GF-D8 (cell line): ENCODE data around the gene APMAP.
"Not testable (repeated sequence)": the region's sequence is repeated elsewhere in the genome, so short reads cannot be mapped to it uniquely, and the experiment has no call there.

Source experiments
- DNase-seq: peaks from one replicate; lab custom pipeline; 2025; lab: John Stamatoyannopoulos, UW

APMAP gene

DNA sequence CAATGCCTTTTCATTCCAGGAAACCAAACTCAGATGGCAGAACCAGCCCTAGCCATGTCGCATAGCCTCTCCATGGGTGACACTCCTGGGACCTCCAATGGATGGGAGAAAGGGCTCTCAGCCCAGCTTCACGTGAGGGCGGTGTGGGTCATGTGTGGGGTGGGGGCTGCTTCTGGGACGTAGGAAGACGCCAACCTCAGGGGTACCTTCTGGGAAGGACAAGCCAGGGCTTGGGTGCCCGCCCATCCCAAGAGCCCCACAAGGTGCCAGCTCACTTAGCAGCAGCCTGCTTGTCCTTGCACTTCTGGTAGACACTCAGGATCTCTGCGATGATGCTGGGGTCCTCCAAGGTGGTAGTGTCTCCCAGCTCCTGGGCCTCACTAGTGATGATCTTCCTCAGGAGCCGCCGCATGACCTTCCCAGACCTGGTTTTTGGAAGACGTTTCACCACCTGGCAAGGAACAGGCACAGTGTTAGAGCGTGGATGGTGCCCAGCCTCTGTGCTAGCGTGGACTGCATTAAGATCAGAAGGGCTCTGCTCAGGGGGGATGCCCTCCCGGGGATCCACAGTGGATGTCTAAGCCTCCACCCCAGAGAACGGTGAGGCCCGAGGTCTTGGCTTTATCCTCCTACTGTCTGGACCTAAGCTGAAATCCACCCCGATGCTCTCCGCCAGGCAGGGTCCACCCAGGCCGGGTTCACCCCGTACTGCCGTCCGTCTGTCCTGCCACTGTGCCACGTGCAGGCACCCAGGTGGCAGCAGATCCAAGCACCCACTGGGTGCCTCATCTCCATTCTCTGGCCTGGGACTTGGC, 15.1 kb upstream of the APMAP start:
- DNase-seq = no peak

DNA sequence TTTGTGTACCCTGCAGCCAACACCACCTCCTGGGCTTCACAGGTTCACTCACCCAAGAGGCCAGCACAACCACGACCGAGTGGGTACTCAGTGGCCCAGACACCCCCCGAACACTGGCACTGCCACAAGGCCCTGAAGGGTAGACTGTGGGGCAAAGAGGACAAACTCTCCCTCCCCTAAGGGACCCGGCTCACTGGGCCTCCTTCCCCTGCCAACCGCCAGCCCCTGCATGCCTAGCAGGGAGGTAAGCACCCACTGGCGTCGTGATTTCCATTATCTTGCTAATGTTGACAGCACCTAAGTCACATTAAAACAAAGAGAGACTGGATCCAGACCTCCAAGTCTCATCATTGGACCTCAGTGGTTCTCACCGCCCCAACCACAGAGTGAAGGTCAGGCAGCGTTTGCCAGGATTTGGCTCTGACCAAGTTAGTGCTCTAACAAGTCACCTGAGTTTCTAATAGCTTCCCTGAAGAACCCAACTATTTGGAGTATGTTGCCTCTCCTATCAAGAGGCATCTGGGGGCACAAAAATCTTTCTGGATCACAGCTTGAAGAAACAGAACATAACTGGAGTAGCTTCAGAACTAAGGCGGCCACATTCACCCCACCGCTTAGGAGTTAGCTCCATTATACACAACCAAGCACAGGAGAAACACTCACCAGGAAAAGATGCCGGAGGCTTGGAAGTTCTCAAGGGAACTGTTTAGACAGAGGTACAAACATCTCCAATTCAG, 14.0 kb upstream of the APMAP start:
- DNase-seq = no peak

DNA sequence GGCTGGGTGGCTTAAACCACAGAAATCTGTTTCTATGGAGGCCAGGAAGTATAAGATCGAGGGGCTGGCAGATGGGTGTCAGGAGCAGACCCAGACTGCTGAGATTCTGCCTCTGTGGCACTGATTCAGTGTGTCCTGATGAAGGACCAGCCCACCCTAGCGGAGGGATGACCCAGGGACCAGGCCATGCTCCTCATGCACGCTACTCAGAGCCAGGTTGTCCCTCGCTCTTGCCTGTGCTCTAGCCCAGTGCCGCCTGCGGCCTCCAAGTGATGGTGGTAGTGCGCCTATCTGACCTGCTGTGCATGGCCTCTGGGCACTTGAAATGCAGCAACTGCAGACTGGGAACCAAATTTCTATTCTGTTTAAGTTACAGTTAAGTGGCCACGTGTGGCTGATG, 13.1 kb upstream of the APMAP start:
- DNase-seq = no peak

DNA sequence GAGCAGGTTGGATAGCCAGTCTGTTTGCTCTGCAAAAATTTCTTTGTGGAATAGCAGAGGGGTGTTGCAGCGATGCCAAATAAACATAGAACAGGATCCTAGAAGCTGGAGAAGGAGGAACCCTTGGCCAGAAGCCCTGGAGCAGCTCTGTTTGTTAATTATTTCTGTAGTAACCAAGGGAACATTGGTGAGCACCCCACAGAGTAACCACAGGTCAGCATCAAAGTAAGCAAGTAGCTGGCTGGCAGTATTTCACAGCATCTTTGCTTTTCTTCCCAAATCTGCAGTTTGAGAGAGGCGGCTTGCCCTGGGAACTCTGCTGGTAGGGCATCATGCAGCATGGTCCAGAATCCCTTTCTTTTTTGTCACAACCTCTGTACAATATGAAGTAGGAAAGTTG, 12.7 kb upstream of the APMAP start:
- DNase-seq = no peak

- no peak for DNase-seq
Measured at GRCh38 chr20:25003002-25003401, 10.5 kb upstream of the APMAP start.

GRCh38 chr20:25001323-25001722, 8.8 kb upstream of the APMAP start:
- not testable (repeated sequence) for DNase-seq

DNA sequence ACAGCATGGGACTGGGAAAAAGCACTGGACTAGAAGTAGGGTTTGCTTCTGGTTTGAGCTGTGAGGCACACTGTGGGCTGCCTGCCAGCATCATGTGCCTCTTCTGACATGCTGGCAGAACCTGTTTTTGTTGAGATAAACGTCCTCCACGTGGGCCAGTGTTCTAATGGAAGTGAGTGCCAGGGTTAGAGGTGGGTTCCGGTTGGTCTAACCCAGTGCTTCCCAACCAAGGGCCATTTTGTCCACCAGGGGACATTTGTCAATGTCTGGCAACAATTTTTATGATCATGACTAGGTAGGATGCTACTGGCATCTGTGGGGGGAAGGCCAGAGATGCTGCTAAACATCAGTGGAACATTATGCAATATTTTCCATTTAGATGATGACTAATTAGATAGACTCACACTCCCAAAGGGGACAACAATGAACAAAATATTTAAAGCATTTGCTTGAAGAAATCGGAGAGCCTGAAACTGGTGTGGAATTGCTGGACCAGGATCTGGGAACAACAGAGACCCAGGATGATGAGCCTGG, 7.8 kb upstream of the APMAP start:
- DNase-seq = no peak

GRCh38 chr20:24999568-24999967, 7.0 kb upstream of the APMAP start:
- no peak for DNase-seq

DNA sequence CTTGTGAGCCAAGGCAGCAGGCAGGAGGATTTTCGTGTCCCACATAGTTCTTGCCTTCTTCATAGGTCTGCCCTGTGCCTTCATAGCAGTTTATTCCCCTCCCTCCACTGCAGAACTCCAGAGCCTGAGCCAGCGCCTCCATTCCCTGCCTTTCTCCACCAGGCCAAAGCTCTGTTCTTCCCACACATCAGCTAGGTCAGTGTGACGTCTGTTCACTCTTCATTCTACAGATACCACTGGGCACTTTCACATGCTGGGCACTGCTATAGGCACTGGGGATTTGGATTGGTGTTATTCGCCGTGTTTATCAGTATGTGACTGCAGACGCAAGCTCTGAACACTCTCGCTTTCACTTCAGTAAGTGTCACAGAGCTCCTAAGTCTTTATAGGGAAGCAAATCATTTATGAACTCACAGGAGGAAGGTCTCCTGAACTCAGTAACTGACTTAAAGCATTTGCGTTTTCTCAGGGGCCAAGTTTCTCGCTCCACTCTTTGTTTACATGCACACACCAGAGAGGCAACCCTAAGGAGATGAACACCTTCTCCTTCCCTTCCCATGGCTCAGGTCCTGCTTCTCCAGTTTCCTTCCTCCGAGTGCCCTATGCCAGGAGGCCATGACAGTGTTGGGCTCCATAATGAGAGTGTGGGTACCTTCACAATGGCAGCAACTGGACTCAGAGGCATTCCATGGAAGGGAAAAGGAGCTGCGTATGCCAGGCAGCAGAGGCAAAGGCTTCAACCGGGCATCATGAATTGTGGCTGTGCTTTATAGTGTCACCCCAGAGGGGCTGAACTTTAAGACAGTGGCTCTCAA, 6.3 kb upstream of the APMAP start:
- no peak for DNase-seq

DNA sequence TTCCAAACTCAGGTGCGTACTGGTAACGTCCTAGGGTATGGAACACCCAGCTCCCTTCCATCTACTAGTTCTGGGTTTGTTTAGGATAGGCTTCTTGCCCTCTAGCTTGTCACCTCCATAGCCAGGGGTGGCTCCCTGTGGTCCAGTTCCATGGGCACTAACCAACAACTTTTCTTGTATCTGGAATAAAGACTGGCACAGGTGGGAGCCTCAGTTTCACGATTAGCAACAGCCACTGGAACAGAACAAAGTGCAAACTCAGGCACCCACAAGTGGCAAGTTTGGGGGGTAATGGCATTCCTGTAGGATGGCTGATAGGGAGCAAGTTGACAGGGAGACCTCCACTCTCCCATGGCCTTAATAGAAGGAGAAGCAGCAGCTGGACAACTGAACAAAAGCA, 5.6 kb upstream of the APMAP start:
- no peak for DNase-seq

GRCh38 chr20:24996449-24997377, 4.2 kb upstream of the APMAP start:
- DNase-seq = no peak

GRCh38 chr20:24995741-24996448, 3.3 kb upstream of the APMAP start:
- DNase-seq = no peak

- DNase-seq = peak; percentile 20
Measured at GRCh38 chr20:24994470-24995368, 2.2 kb upstream of the APMAP start.

GRCh38 chr20:24994186-24994465, 1.6 kb upstream of the APMAP start:
- DNase-seq = no peak

DNA sequence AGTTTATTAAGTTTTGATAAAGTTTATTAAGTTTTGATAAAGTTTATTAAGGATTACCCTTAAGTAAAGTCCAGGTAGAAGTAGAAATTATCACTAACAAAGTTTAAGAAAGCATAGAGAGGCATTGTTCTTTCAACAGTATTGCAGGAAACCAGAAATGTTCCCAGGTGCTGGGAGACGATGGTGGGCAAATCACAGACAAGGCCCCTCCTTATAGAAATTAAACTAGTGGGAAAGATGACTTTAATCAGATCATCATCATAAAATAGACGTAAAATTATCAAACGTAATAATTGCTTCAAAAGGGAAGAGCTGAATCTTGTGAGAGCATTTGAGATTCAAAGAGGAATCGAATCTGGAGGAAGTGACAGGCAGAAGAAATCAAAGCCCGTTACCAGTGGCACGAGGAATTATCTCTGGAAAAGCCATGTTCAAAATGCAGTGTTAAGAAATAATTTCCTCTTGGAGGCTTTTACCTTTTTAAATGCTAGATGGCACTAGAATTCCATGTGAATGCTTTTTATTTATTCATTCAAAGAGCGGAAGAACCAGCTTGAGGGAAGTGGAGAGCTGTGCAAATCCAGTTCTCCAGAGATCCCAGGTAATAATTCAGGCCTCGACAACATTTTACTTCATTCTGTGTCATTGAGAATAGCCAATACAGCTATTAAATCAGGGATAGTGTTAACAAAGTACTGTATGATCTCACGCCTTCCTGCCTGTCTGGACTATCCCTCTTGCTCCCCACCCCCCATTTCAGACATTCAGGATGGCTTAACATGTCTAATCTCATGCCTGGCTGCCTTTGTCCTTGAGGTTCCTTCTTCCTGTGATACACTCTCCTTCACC, 1.0 kb upstream of the APMAP start:
- DNase-seq = no peak

- no peak for DNase-seq
Measured at GRCh38 chr20:24991897-24992486, 559 bp downstream of the APMAP start.

- no peak for DNase-seq
Measured at GRCh38 chr20:24990810-24991252, 1.7 kb downstream of the APMAP start.

DNA sequence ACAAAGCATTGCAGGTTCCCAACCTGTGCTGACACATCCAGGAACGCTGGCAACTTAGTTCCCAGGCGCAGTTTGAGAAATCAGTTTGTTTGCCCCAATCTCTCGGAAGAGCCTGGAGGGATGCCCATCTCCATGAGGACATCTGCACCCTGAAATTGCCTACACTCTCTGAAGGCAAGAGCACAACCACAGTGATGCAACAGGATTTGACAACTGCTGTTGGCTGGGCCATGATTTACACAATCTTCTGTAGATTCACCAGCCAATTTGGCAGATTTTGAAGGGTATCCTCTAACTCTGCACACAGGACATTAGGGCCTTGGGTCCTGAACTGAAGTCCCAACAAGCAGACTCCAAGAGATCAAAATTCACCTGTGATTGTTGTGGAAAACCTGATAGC, 3.4 kb downstream of the APMAP start:
- DNase-seq = peak; percentile 78
